Panc1 (cell line): ENCODE data around the gene DIMT1. TPM values are rescaled to one million over a fixed set of nuclear protein-coding genes. Genes with fewer than 3 reads are reported as not detected.

Source experiments
- ATAC-seq: fragments of 200-7000 bp; cut with Tn5 transposase; 2 replicates; pipeline ENCODE4 v1.9.1; 2020; ENCODE audit warnings: mild to moderate bottlenecking, moderate library complexity
- BruUV-seq: library from RNA; stranded (reverse); fragments of 400-500 nt; replicated peaks from 2 replicates; lab custom pipeline; 2021; lab: Mats Ljungman, UMichigan
- CTCF ChIA-PET: fragments of 300-600 bp; sonication (Branson Sonifier 250); formaldehyde crosslinking; loops from one replicate; lab custom pipeline; 2022; ENCODE audit warnings: antibody characterized with exemption; lab: Charles Lee
- POLR2A ChIA-PET: fragments of 300-600 bp; sonication (Branson Sonifier 250); formaldehyde crosslinking; loops from one replicate; lab custom pipeline; 2022; ENCODE audit warnings: antibody characterized with exemption; lab: Charles Lee
- DNase-seq: peaks from one replicate; pipeline ENCODE4 v3.0.0-alpha.2; 2010; ENCODE audit warnings: low read depth, low spot score
- H3K27ac ChIP-seq: 2 replicates; pipeline ENCODE4 v1.5.1; 2011; ENCODE audit warnings: mild to moderate bottlenecking, low read length, inconsistent platforms
- H3K27me3 ChIP-seq: fragments of 200-500 bp; sonication (Bioruptor generic); 2 replicates; pipeline ENCODE4 v1.6.0; 2014; ENCODE audit warnings: low read length, inconsistent platforms; ENCODE audit not compliant: control insufficient read depth, insufficient read depth
- H3K36me3 ChIP-seq: fragments of 200-500 bp; sonication (Bioruptor generic); 2 replicates; pipeline ENCODE4 v1.5.1; 2014; ENCODE audit warnings: inconsistent platforms, mild to moderate bottlenecking, low read length, moderate library complexity; ENCODE audit not compliant: control insufficient read depth, insufficient read depth
- H3K4me1 ChIP-seq: 2 replicates; pipeline ENCODE4 v1.5.1; 2011; ENCODE audit warnings: inconsistent platforms, mild to moderate bottlenecking, low read length, moderate library complexity; ENCODE audit not compliant: control insufficient read depth, insufficient read depth
- H3K4me3 ChIP-seq, 2 experiments: 2 replicates each; pipeline ENCODE4 v1.5.1; 2011 to 2012; ENCODE audit warnings: low read depth in 2 of 2, low read length in 2 of 2, mild to moderate bottlenecking in 2 of 2, inconsistent platforms in 1 of 2, moderate library complexity in 1 of 2
- H3K9me3 ChIP-seq: fragments of 200-500 bp; sonication (Bioruptor generic); 2 replicates; pipeline ENCODE4 v1.5.1; 2014; ENCODE audit warnings: low read depth, mild to moderate bottlenecking, inconsistent platforms, low read length, moderate library complexity; ENCODE audit not compliant: control insufficient read depth, insufficient read depth
- CTCF ChIP-seq: fragments of 450-650 bp; IDR thresholded peaks from 2 replicates; pipeline ENCODE4 v1.5.1; 2017; ENCODE audit warnings: mild to moderate bottlenecking
- POLR2AphosphoS5 ChIP-seq: IDR thresholded peaks from 2 replicates; pipeline ENCODE4 v1.6.1; 2012; ENCODE audit warnings: mild to moderate bottlenecking, low read depth, low read length, moderate library complexity
- SIN3A ChIP-seq: IDR thresholded peaks from 2 replicates; pipeline ENCODE4 v1.6.1; 2012; ENCODE audit warnings: low read depth, mild to moderate bottlenecking, low read length, moderate library complexity, borderline replicate concordance; ENCODE audit not compliant: insufficient read depth
- TCF7L2 ChIP-seq: IDR thresholded peaks from 2 replicates; pipeline ENCODE4 v1.6.1; 2011; ENCODE audit warnings: mild to moderate bottlenecking, low read depth, low read length, inconsistent platforms
- in situ Hi-C: cut with HindIII; loops from 2 replicates; pipeline ENCODE4 v1.10.0; 2016; ENCODE audit warnings: low sequenced_read_pairs, low pct_unique_long_range_greater_than_20kb
- intact Hi-C: fragments of 100-400 bp; cut with micrococcal nuclease; formaldehyde crosslinking; loops from one replicate; pipeline ENCODE4 v1.10.0; 2022; ENCODE audit not compliant: unreplicated experiment
- total RNA-seq: library from RNA; stranded (reverse); gene quantifications from one replicate; pipeline ENCODE4 v1.2.1, GENCODE V29; 2021; ENCODE audit not compliant: unreplicated experiment
- TF ChIP-seq, protein P1 (sequence below), 2 experiments: IDR thresholded peaks; 2 replicates each; pipeline ENCODE4 v1.6.1; 2011 to 2012; ENCODE audit warnings: low read depth in 2 of 2, control low read depth in 1 of 2, low read length in 1 of 2, mild to moderate bottlenecking in 1 of 2, moderate library complexity in 1 of 2; ENCODE audit not compliant: insufficient read depth in 1 of 2

The DIMT1 gene
- total RNA-seq, 1 experiment from 2014 or later: 37.2 TPM

GRCh38 chr5:62421414-62421813, 17.7 kb upstream of the DIMT1 start:
- no TSS peak for BruUV-seq
- H3K4me1 ChIP-seq: no peaks in the 10 kb centered on the region
- POLR2A ChIA-PET: no interaction called here
- ATAC-seq: no peak
- in situ Hi-C loops (no loop called here), intact Hi-C loops (loop anchor here (10.0 kb wide), 1 partner anchor 1137 kb away; no protein-coding TSS in a partner anchor)
- no peak overlapping the region for H3K27ac ChIP-seq
- no peak for TF ChIP-seq POLR2AphosphoS5
- no peak for TF ChIP-seq TCF7L2
- TF ChIP-seq CTCF: no peak
- no peak for TF ChIP-seq SIN3A
- TF ChIP-seq, protein P1, sequence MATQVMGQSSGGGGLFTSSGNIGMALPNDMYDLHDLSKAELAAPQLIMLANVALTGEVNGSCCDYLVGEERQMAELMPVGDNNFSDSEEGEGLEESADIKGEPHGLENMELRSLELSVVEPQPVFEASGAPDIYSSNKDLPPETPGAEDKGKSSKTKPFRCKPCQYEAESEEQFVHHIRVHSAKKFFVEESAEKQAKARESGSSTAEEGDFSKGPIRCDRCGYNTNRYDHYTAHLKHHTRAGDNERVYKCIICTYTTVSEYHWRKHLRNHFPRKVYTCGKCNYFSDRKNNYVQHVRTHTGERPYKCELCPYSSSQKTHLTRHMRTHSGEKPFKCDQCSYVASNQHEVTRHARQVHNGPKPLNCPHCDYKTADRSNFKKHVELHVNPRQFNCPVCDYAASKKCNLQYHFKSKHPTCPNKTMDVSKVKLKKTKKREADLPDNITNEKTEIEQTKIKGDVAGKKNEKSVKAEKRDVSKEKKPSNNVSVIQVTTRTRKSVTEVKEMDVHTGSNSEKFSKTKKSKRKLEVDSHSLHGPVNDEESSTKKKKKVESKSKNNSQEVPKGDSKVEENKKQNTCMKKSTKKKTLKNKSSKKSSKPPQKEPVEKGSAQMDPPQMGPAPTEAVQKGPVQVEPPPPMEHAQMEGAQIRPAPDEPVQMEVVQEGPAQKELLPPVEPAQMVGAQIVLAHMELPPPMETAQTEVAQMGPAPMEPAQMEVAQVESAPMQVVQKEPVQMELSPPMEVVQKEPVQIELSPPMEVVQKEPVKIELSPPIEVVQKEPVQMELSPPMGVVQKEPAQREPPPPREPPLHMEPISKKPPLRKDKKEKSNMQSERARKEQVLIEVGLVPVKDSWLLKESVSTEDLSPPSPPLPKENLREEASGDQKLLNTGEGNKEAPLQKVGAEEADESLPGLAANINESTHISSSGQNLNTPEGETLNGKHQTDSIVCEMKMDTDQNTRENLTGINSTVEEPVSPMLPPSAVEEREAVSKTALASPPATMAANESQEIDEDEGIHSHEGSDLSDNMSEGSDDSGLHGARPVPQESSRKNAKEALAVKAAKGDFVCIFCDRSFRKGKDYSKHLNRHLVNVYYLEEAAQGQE (IDR thresholded peaks at IDR 0.05; ENCODE audit: insufficient read depth in 1 of 2, low read depth in 2 of 2, low read length in 1 of 2): no peak
- H3K27me3 ChIP-seq: no peaks in the 10 kb centered on the region
- no peaks in the 10 kb centered on the region for H3K36me3 ChIP-seq
- no peak overlapping the region for H3K4me3 ChIP-seq
- no peaks in the 10 kb centered on the region for H3K9me3 ChIP-seq
- no peak for DNase-seq
- CTCF ChIA-PET: interaction anchor here (0.6 kb wide), 1 partner anchor 317 kb away, joined by 3 read pairs; no protein-coding TSS in a partner anchor

- TF ChIP-seq TCF7L2 (no peak), CTCF (no peak), SIN3A (no peak), POLR2AphosphoS5 (no peak)
- TF ChIP-seq, protein P1 (IDR thresholded peaks at IDR 0.05; ENCODE audit: insufficient read depth in 1 of 2, low read depth in 2 of 2, low read length in 1 of 2): no peak
- DNase-seq: no peak
- no peak overlapping the region for H3K27ac ChIP-seq
- CTCF ChIA-PET: interaction anchor here (0.7 kb wide), 1 partner anchor 359 kb away, joined by 3 read pairs; no protein-coding TSS in a partner anchor
- no peaks in the 10 kb centered on the region for H3K27me3 ChIP-seq
- intact Hi-C loops: loop anchor here (10.0 kb wide), 1 partner anchor 1135 kb away; no protein-coding TSS in a partner anchor
- POLR2A ChIA-PET: no interaction called here
- no peak overlapping the region for H3K4me3 ChIP-seq
- H3K9me3 ChIP-seq: no peaks in the 10 kb centered on the region
- H3K4me1 ChIP-seq: peaks cover 2% of the 10 kb centered on the region; the same call in 1 of the 2 replicates
- ATAC-seq: no peak
- H3K36me3 ChIP-seq: no peaks in the 10 kb centered on the region
- in situ Hi-C loops: no loop called here
- BruUV-seq: no TSS peak
Measured at GRCh38 chr5:62419609-62420008, 15.9 kb upstream of the DIMT1 start.
